AG04450 (cell line): ENCODE measurements around the gene MYH8. TPM values are rescaled to one million over a fixed set of nuclear protein-coding genes. Genes with fewer than 3 reads are reported as not detected.

Experiments
- CTCF ChIA-PET: fragments of 300-600, 350-600 bp; formaldehyde crosslinking; extraction: SDS; loops from one replicate; lab custom pipeline; 2022; ENCODE audit warnings: antibody characterized with exemption, inconsistent platforms; lab: Charles Lee
- POLR2A ChIA-PET: fragments of 350-600 bp; formaldehyde crosslinking; extraction: SDS; loops from one replicate; lab custom pipeline; 2021; ENCODE audit warnings: antibody characterized with exemption, inconsistent platforms; lab: Yijun Ruan, JAX
- DNase-seq: peaks from one replicate; pipeline ENCODE4 v3.0.0-alpha.2; 2011; ENCODE audit warnings: low read depth, low spot score
- H3K27ac ChIP-seq: one replicate; pipeline ENCODE4 v1.5.1; 2012; ENCODE audit warnings: low read depth, low read length, control low read depth
- H3K27me3 ChIP-seq: one replicate; pipeline ENCODE4 v1.6.0; 2012; ENCODE audit warnings: low read length; ENCODE audit not compliant: control insufficient read depth, insufficient read depth
- H3K4me3 ChIP-seq: 2 replicates; pipeline ENCODE4 v1.5.1; 2011; ENCODE audit warnings: mild to moderate bottlenecking, low read depth, low read length, control low read depth
- H3K9me3 ChIP-seq: 2 replicates; pipeline ENCODE4 v1.5.1; 2012; ENCODE audit warnings: low read length; ENCODE audit not compliant: control insufficient read depth, insufficient read depth
- polyA plus RNA-seq: library from polyadenylated mRNA; depleted of rRNA; stranded (reverse); fragments of >200 nt; gene quantifications from 2 replicates; pipeline ENCODE4 v1.2.3, GENCODE V29; 2011
- TF ChIP-seq, protein P1 (sequence below): IDR thresholded peaks from 2 replicates; pipeline ENCODE4 v1.5.1; 2011; ENCODE audit warnings: low read depth, low read length, control low read depth, inconsistent platforms

The MYH8 gene
- polyA plus RNA-seq, 1 experiment, result not detected

DNA sequence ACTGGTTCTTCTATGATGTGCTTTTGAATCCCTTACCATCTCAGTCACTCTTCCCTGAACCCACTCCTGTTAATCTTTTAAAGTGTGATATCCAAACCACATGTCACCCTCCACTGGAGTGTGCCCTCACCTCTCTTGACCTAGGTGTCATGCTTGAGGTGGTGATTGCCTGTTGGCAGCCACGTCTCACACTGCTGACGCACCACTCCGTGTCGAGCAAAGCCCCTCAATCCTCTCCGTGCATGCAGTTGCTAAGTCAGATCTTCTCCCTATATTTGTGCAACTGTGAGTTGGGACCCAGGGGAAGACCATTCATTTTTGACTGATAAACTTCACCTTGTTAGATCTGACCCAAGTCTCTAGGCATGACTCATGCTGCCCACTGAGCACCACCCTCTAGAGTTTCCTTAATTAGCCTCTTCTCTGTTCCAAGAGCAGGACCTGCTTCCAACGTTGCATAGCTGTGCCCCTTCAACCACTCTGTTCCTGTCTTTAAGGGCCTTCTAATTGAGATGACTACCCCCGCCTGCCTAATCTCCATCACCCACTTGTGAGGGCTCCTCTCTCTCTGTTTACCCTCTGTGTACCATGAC, 51.6 kb downstream of the MYH8 start:
- Histone ChIP-seq H3K4me3 (no peak overlapping the region), H3K9me3 (no peaks in the 10 kb centered on the region), H3K27ac (no peak overlapping the region), H3K27me3 (no peaks in the 10 kb centered on the region)
- CTCF ChIA-PET, result no interaction called here
- TF ChIP-seq, protein P1, sequence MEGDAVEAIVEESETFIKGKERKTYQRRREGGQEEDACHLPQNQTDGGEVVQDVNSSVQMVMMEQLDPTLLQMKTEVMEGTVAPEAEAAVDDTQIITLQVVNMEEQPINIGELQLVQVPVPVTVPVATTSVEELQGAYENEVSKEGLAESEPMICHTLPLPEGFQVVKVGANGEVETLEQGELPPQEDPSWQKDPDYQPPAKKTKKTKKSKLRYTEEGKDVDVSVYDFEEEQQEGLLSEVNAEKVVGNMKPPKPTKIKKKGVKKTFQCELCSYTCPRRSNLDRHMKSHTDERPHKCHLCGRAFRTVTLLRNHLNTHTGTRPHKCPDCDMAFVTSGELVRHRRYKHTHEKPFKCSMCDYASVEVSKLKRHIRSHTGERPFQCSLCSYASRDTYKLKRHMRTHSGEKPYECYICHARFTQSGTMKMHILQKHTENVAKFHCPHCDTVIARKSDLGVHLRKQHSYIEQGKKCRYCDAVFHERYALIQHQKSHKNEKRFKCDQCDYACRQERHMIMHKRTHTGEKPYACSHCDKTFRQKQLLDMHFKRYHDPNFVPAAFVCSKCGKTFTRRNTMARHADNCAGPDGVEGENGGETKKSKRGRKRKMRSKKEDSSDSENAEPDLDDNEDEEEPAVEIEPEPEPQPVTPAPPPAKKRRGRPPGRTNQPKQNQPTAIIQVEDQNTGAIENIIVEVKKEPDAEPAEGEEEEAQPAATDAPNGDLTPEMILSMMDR, result no peak
- POLR2A ChIA-PET, result no interaction called here
- DNase-seq, result no peak

DNA sequence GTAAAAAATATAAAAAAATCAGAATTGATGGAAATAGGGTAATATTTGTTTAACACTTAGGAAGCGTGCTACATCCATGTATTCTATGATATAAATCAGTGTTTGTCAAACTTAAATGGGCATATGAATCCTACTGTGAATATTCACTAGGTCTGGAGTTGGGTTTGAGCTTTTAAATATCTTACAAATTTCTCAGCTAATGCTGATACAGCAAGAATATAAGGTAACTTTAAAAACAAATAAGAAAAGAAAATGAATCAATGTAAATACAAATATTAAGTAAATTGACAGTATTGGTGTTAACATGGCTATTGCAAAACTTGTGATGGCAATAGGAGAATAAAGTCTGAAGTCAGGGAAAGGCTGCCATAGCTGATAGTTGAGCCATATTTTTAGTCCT, 52.5 kb downstream of the MYH8 start:
- TF ChIP-seq, protein P1, result no peak
- CTCF ChIA-PET, result no interaction called here

DNA sequence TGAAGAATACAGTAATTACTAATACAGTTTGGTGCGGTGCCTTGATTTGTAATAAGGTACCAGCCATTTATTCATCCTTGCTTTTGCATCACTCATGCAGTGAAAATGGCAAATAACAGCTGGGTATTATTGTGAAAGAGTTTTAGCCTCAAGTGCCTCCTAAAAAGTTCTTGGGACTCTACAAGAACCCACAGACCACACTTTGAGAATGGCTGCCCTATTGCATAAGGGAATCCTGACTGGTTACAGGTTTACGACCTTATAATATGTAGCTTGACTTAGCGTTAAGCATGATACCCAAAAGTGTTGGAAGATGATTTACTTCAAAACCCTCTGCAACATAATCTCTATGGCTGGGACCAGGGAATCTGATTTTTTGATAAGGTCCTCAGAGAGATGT, 53.2 kb downstream of the MYH8 start:
- POLR2A ChIA-PET, result no interaction called here
- DNase-seq, result no peak
- H3K27me3 ChIP-seq, result no peaks in the 10 kb centered on the region
- H3K27ac ChIP-seq, result no peak overlapping the region
- H3K4me3 ChIP-seq, result no peak overlapping the region
- CTCF ChIA-PET, result no interaction called here
- H3K9me3 ChIP-seq, result 0 out of 2 replicates have a peak, but pooled peaks cover 3% of the 10 kb centered on the region
- TF ChIP-seq, protein P1, result no peak

More for the DNA sequence above, 52.5 kb downstream of the MYH8 start:
- POLR2A ChIA-PET, result no interaction called here
- DNase-seq, result no peak
- Histone ChIP-seq H3K4me3 (no peak overlapping the region), H3K27me3 (no peaks in the 10 kb centered on the region), H3K9me3 (0 out of 2 replicates have a peak, but pooled peaks cover 3% of the 10 kb centered on the region), H3K27ac (no peak overlapping the region)

DNA sequence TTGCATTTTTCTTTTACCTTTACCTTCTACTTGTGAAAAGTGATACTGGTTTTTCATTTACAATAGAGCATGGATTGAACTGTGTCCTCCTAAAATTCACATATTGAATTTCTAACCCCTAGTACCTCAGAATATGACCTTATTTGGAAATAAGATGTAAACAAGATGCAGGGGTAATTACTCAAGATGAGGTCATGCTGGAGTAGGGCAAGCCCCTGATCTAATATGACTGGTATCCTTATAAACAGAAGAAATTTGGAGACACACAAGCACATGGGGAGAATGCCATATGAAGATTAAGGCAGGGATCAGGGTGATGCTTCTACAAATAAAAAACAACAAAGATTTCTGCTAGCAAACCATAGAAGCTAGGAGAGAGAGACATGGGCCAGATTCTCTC, 61.2 kb downstream of the MYH8 start:
- ChIA-PET CTCF (no interaction called here), POLR2A (no interaction called here)
- Histone ChIP-seq H3K27ac (no peak overlapping the region), H3K27me3 (no peaks in the 10 kb centered on the region), H3K4me3 (no peak overlapping the region), H3K9me3 (peaks cover 25% of the 10 kb centered on the region)
- TF ChIP-seq, protein P1, result no peak
- DNase-seq, result no peak

DNA sequence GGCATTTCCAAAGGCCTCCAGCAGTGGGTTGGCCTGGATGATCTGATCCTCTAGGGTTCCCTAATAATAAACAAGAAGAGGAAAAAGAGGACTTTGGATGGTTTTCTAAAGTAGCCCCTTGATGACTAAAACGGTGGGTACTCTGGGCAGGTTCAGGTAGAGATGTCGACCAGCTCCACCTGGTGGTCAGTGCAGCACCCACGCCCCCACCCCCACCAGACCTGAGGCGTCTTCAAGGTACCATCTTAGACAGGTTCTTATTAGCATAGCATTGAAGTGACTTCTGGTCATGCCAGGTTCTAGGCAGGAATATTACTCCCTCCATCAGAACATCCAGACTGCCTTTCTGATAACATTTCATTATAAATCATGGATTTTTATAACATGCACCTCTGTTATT, 64.0 kb downstream of the MYH8 start:
- peaks cover 32% of the 10 kb centered on the region for H3K9me3 ChIP-seq
- H3K27me3 ChIP-seq, result no peaks in the 10 kb centered on the region
- ChIA-PET CTCF (no interaction called here), POLR2A (no interaction called here)
- DNase-seq, result no peak
- no peak overlapping the region for H3K4me3 ChIP-seq
- TF ChIP-seq, protein P1, result no peak
- H3K27ac ChIP-seq, result no peak overlapping the region
